Middle frontal gyrus (tissue), 1 donor: ENCODE results near the gene ISL2.
"Not testable (repeated sequence)": the region's sequence is repeated elsewhere in the genome, so short reads cannot be mapped to it uniquely, and the experiment has no call there.

Source experiments
- DNase-seq: peaks from one replicate; pipeline ENCODE4 v3.0.0-alpha.2; 2015; ENCODE audit warnings: low spot score; ENCODE audit errors: extremely low spot score

Gene ISL2

GRCh38 chr15:76336254-76337058, at the start of gene ISL2:
TSS of gene ISL2 (plus strand) at chr15:76336773. CDS start at chr15:76336884, 111 bp downstream.
- DNase-seq: no peak

GRCh38 chr15:76289582-76289981, 47.0 kb upstream of the ISL2 start:
- DNase-seq: no peak

- DNase-seq: no peak
These were observed 43.2 kb upstream of the ISL2 start for GRCh38 chr15:76293361-76293760.

GRCh38 chr15:76294463-76294862, 42.1 kb upstream of the ISL2 start:
- not testable (repeated sequence) for DNase-seq

GRCh38 chr15:76296849-76297248, 39.7 kb upstream of the ISL2 start:
- no peak for DNase-seq

- DNase-seq: not testable (repeated sequence)
These were observed 38.6 kb upstream of the ISL2 start for GRCh38 chr15:76297951-76298350.

GRCh38 chr15:76298986-76299385, 37.6 kb upstream of the ISL2 start:
- DNase-seq: no peak

- DNase-seq: no peak
These were observed 36.8 kb upstream of the ISL2 start for GRCh38 chr15:76299786-76300185.

- DNase-seq: no peak
These were observed 32.7 kb upstream of the ISL2 start for GRCh38 chr15:76303909-76304308.

- no peak for DNase-seq
These were observed 26.8 kb upstream of the ISL2 start for GRCh38 chr15:76309601-76310330.

- no peak for DNase-seq
These were observed 26.0 kb upstream of the ISL2 start for GRCh38 chr15:76310475-76311099.

- peak; percentile 86 for DNase-seq
These were observed 25.2 kb upstream of the ISL2 start, which contains the start of gene ETFA for GRCh38 chr15:76311100-76311953. TSS of gene ETFA (minus strand) at chr15:76311469. CDS start at chr15:76311388, 81 bp downstream.

- DNase-seq: no peak
These were observed 23.9 kb upstream of the ISL2 start for GRCh38 chr15:76312540-76313174.

- not testable (repeated sequence) for DNase-seq
These were observed 23.4 kb upstream of the ISL2 start for GRCh38 chr15:76313175-76313567.

GRCh38 chr15:76313731-76314130, 22.8 kb upstream of the ISL2 start:
- DNase-seq: no peak

GRCh38 chr15:76320012-76320411, 16.6 kb upstream of the ISL2 start:
- DNase-seq: no peak

- no peak for DNase-seq
These were observed 15.4 kb upstream of the ISL2 start for GRCh38 chr15:76321171-76321570.

- no peak for DNase-seq
These were observed 15.0 kb upstream of the ISL2 start for GRCh38 chr15:76321602-76322001.

- DNase-seq: no peak
These were observed 12.5 kb upstream of the ISL2 start for GRCh38 chr15:76324066-76324465.

GRCh38 chr15:76325704-76326103, 10.9 kb upstream of the ISL2 start:
- DNase-seq: no peak
